Measurements from ENCODE around the gene UBFD1. TPM values are rescaled to one million over a fixed set of nuclear protein-coding genes. Genes with fewer than 3 reads are reported as not detected.

The UBFD1 gene
- total RNA-seq, 1 experiment from 2014 or later: 89.6 TPM

GRCh38 chr16:23595246-23595950, 37.9 kb downstream of the UBFD1 start (continued):
- TF ChIP-seq CTCF (IDR thresholded peaks at IDR 0.05 in 2 of 3, conservative IDR thresholded peaks at IDR 0.05 in 1 of 3; ENCODE audit: borderline replicate concordance in 1 of 3, insufficient read depth in 1 of 3, low read depth in 2 of 3, low read length in 2 of 3) (no peak), CBX3 (IDR thresholded peaks at IDR 0.05; ENCODE audit: low read depth) (no peak), EGR1 (IDR thresholded peaks at IDR 0.05; ENCODE audit: low read depth) (no peak), EZH2 (IDR thresholded peaks at IDR 0.05) (no peak), FOSL1 (IDR thresholded peaks at IDR 0.05; ENCODE audit: low read depth) (no peak), SP1 (IDR thresholded peaks at IDR 0.05; ENCODE audit: low read depth) (no peak), RAD21 (IDR thresholded peaks at IDR 0.05; ENCODE audit: low read depth) (no peak)

GRCh38 chr16:23595951-23596720, 38.6 kb downstream of the UBFD1 start, which contains the start of gene NDUFAB1:
Gene NDUFAB1 (minus strand): TSS chr16:23596316. CDS start chr16:23596290, 26 bp downstream.
- H3K4me1 ChIP-seq (ENCODE audit: control insufficient read depth in 1 of 2, insufficient read depth in 2 of 2, low read length in 2 of 2): peaks cover 16 to 25% of the 10 kb centered on the region in 2 experiments; a peak in 3 of 4 replicates
- intact Hi-C loops (cut with micrococcal nuclease): loop anchor here (1.0 to 2.0 kb wide), 2 partner anchors 39 to 45 kb away; partner anchors contain the start of genes DCTN5, EARS2, PALB2 and UBFD1
- TF ChIP-seq EGR1 (IDR thresholded peaks at IDR 0.05; ENCODE audit: low read depth) (peak; percentile 34; the same call in 1 of the 2 replicates), YY1 (IDR thresholded peaks at IDR 0.05; ENCODE audit: extremely low read depth, insufficient replicate concordance, low read depth, low read length) (peak; percentile 91), RAD21 (IDR thresholded peaks at IDR 0.05; ENCODE audit: low read depth) (0 out of 2 replicates have a peak, but pooled peaks have one; percentile 31), ZNF274 (IDR thresholded peaks at IDR 0.05; ENCODE audit: low read depth, low read length) (no peak), EZH2phosphoT487 (IDR thresholded peaks at IDR 0.05; ENCODE audit: borderline replicate concordance) (no peak), EZH2 (IDR thresholded peaks at IDR 0.05) (no peak), POLR2A (IDR thresholded peaks at IDR 0.05; ENCODE audit: borderline replicate concordance, extremely low read depth, insufficient read depth, insufficient read length) (peak; percentile 55), ATF3 (IDR thresholded peaks at IDR 0.05) (no peak), SIN3A (IDR thresholded peaks at IDR 0.05; ENCODE audit: low read depth) (0 out of 2 replicates have a peak, but pooled peaks have one; percentile 55), CTCF (IDR thresholded peaks at IDR 0.05 in 2 of 3, conservative IDR thresholded peaks at IDR 0.05 in 1 of 3; ENCODE audit: borderline replicate concordance in 1 of 3, insufficient read depth in 1 of 3, low read depth in 2 of 3, low read length in 2 of 3) (peak; percentile 68 to 99 (median 82)), CEBPB (IDR thresholded peaks at IDR 0.05; ENCODE audit: low read depth) (no peak), CBX3 (IDR thresholded peaks at IDR 0.05; ENCODE audit: low read depth) (peak; percentile 85), MAX (IDR thresholded peaks at IDR 0.05) (peak; percentile 87)

More at GRCh38 chr16:23595951-23596720, 38.6 kb downstream of the UBFD1 start, which contains the start of gene NDUFAB1:
- H4K20me1 ChIP-seq (ENCODE audit: insufficient read depth): no peaks in the 10 kb centered on the region
- H3K79me2 ChIP-seq (ENCODE audit: insufficient read depth, low read length): peaks cover 49% of the 10 kb centered on the region
- H3K9me3 ChIP-seq (ENCODE audit: control insufficient read depth in 1 of 2, insufficient read depth in 1 of 2, low read depth in 1 of 2, low read length in 2 of 2): no peaks in the 10 kb centered on the region
- ATAC-seq (peak; percentile 88), DNase-seq (ENCODE audit: low read depth, low spot score) (peak; percentile 67)
- no peaks in the 10 kb centered on the region for H3K27me3 ChIP-seq (ENCODE audit: insufficient read depth, low read length)
- H3K27ac ChIP-seq (ENCODE audit: low read depth, low read length): peak within 1 kb of the TSS; percentile 77
- H3K4me2 ChIP-seq (ENCODE audit: low read length): peak within 1 kb of the TSS; percentile 89
- ChIA-PET POLR2A (interaction anchor here (1.5 to 2.3 kb wide), 2 partner anchors 38 to 45 kb away, joined by 3 to 8 read pairs; partner anchors contain the start of genes DCTN5, EARS2, PALB2 and UBFD1), CTCF (interaction anchor here (0.7 to 2.2 kb wide), 11 partner anchors 9 to 657 kb away, joined by 3 to 30 read pairs (median 7); partner anchors contain the start of genes DCTN5, EARS2, PALB2 and UBFD1), RAD21 (ENCODE audit: low non-redundant PET in 1 of 2, low total read pairs in 2 of 2, uncharacterized antibody in 2 of 2, unreplicated experiment in 2 of 2) (no interaction called here)
- H3K9ac ChIP-seq (ENCODE audit: low read length): peak within 1 kb of the TSS; percentile 98
- H3K36me3 ChIP-seq (ENCODE audit: control insufficient read depth in 1 of 2, insufficient read depth in 2 of 2, low read length in 2 of 2): peaks cover 8 to 23% of the 10 kb centered on the region in 2 experiments
- BruUV-seq (replicated peaks): no TSS peak
- H3K4me3 ChIP-seq (replicated peaks in 1 of 2; ENCODE audit: low read depth in 1 of 2, low read length in 2 of 2): peak within 1 kb of the TSS; percentile 85 to 100
- H2AFZ ChIP-seq (ENCODE audit: low read depth, low read length, poor library complexity, severe bottlenecking): peak within 1 kb of the TSS; percentile 92
- no peaks in the 10 kb centered on the region for H3K9me2 ChIP-seq (ENCODE audit: insufficient read depth)

Data from HCT116 (cell line).